HEK293 (cell line): Measurements from ENCODE around the gene HOXC10.
A peak's percentile ranks its signal among the peaks of the same experiment; 100 is the strongest.

ENCODE experiments used
- CTCF ChIA-PET: fragments of 350-600 bp; formaldehyde crosslinking; extraction: SDS; loops from one replicate; lab custom pipeline; 2021; ENCODE audit warnings: antibody characterized with exemption; lab: Yijun Ruan, JAX
- POLR2A ChIA-PET: fragments of 300-600 bp; formaldehyde crosslinking; extraction: SDS; loops from one replicate; lab custom pipeline; 2020; ENCODE audit warnings: antibody characterized with exemption, inconsistent platforms; lab: Yijun Ruan, JAX
- H3K27ac ChIP-seq: fragments of 200-500 bp; sonication (Bioruptor generic); 2 replicates; pipeline ENCODE4 v1.5.1; 2014; ENCODE audit warnings: low read depth, low read length, control low read depth, inconsistent platforms; ENCODE audit errors: extremely low read depth
- H3K36me3 ChIP-seq, 2 experiments: fragments of 200-500 bp in 1 of 2; sonication (Bioruptor generic) in 1 of 2; 1 replicate in 1 of 2; 2 replicates in 1 of 2; pipeline ENCODE4 v1.5.1; 2014 to 2017; ENCODE audit warnings: inconsistent platforms in 2 of 2, low read length in 2 of 2; ENCODE audit not compliant: control insufficient read depth in 2 of 2, insufficient read depth in 1 of 2
- H3K4me1 ChIP-seq: fragments of 200-500 bp; sonication (Bioruptor generic); 2 replicates; pipeline ENCODE4 v1.5.1; 2014; ENCODE audit warnings: mild to moderate bottlenecking, low read length, inconsistent platforms; ENCODE audit not compliant: control insufficient read depth, insufficient read depth
- H3K4me3 ChIP-seq: 2 replicates; pipeline ENCODE4 v1.5.1; 2011; ENCODE audit warnings: low read depth, mild to moderate bottlenecking, control low read depth, low read length, moderate library complexity
- H3K9me3 ChIP-seq: fragments of 200-500 bp; sonication (Bioruptor generic); 2 replicates; pipeline ENCODE4 v1.5.1; 2014; ENCODE audit warnings: low read depth, low read length, inconsistent platforms; ENCODE audit not compliant: control insufficient read depth, insufficient read depth
- HOXA7 ChIP-seq: sonication (generic); formaldehyde crosslinking; IDR thresholded peaks from 2 replicates; pipeline ENCODE4 v1.8.1; 2022; ENCODE audit warnings: missing genetic modification reagents, borderline replicate concordance
- INSM2 ChIP-seq: fragments of 450-650 bp; formaldehyde crosslinking; IDR thresholded peaks from 2 replicates; pipeline ENCODE4 v1.5.1; 2016; ENCODE audit warnings: missing biosample characterization, missing genetic modification characterization
- MZF1 ChIP-seq: fragments of 450-650 bp; formaldehyde crosslinking; IDR thresholded peaks from 2 replicates; pipeline ENCODE4 v1.5.1; 2017; ENCODE audit warnings: missing biosample characterization, missing genetic modification characterization, borderline replicate concordance
- PRDM1 ChIP-seq: fragments of 450-650 bp; formaldehyde crosslinking; IDR thresholded peaks from 2 replicates; pipeline ENCODE4; 2016; ENCODE audit warnings: missing biosample characterization, missing genetic modification characterization
- PRDM2 ChIP-seq: fragments of 450-650 bp; formaldehyde crosslinking; IDR thresholded peaks from 2 replicates; pipeline ENCODE4 v1.5.1; 2016; ENCODE audit warnings: missing biosample characterization, missing genetic modification characterization, borderline replicate concordance
- SP7 ChIP-seq: fragments of 450-650 bp; formaldehyde crosslinking; IDR thresholded peaks from 2 replicates; pipeline ENCODE4 v1.5.1; 2016; ENCODE audit warnings: missing biosample characterization, missing genetic modification characterization
- TRIM28 ChIP-seq: IDR thresholded peaks from 2 replicates; pipeline ENCODE4 v1.6.1; 2011; ENCODE audit warnings: low read length, control low read depth, borderline replicate concordance
- ZBTB6 ChIP-seq: fragments of 450-650 bp; formaldehyde crosslinking; IDR thresholded peaks from 2 replicates; pipeline ENCODE4 v1.5.1; 2017; ENCODE audit warnings: missing biosample characterization, missing genetic modification characterization
- ZFP37 ChIP-seq: fragments of 450-650 bp; formaldehyde crosslinking; IDR thresholded peaks from 2 replicates; pipeline ENCODE4 v1.5.1; 2016; ENCODE audit warnings: missing biosample characterization, missing genetic modification characterization
- ZNF274 ChIP-seq, 2 experiments: fragments of 200-500 bp in 1 of 2; fragments of 450-650 bp in 1 of 2; sonication (Bioruptor generic) in 1 of 2; formaldehyde crosslinking in 1 of 2; IDR thresholded peaks; 2 replicates each; pipeline versions ENCODE4 v1.5.1 to v1.6.1; 2014 to 2016; ENCODE audit warnings: borderline replicate concordance in 1 of 2, inconsistent platforms in 1 of 2, low read length in 1 of 2, missing biosample characterization in 1 of 2, missing genetic modification characterization in 1 of 2
- ZNF350 ChIP-seq: fragments of 450-650 bp; formaldehyde crosslinking; IDR thresholded peaks from 2 replicates; pipeline ENCODE4 v1.5.0; 2017; ENCODE audit warnings: missing biosample characterization, mild to moderate bottlenecking, missing genetic modification characterization
- ZNF426 ChIP-seq: fragments of 450-650 bp; formaldehyde crosslinking; IDR thresholded peaks from 2 replicates; pipeline ENCODE4 v1.5.1; 2017; ENCODE audit warnings: missing biosample characterization, missing genetic modification characterization, mild to moderate bottlenecking, inconsistent platforms, moderate library complexity
- ZNF654 ChIP-seq: fragments of 450-650 bp; formaldehyde crosslinking; IDR thresholded peaks from 2 replicates; pipeline ENCODE4 v1.5.1; 2016; ENCODE audit warnings: low read depth, missing biosample characterization, missing genetic modification characterization
- ZNF670 ChIP-seq: fragments of 450-650 bp; formaldehyde crosslinking; IDR thresholded peaks from 2 replicates; pipeline ENCODE4 v1.5.1; 2016; ENCODE audit warnings: missing biosample characterization, missing genetic modification characterization, low read depth
- ZNF768 ChIP-seq: fragments of 450-650 bp; formaldehyde crosslinking; IDR thresholded peaks from 2 replicates; pipeline ENCODE4 v1.5.1; 2018; ENCODE audit warnings: missing biosample characterization, mild to moderate bottlenecking, missing genetic modification characterization

The HOXC10 gene

GRCh38 chr12:53980802-53981496 lies 4.0 kb upstream of the HOXC10 start:
- H3K36me3 ChIP-seq: no peaks in the 10 kb centered on the region
- no peak for TF ChIP-seq INSM2
- TF ChIP-seq PRDM1 (tag by site-specific recombination): 0 out of 2 replicates have a peak, but pooled peaks have one; percentile 13
- TF ChIP-seq ZNF274 (IDR thresholded peaks at IDR 0.05; ENCODE audit: low read length): no peak
- TF ChIP-seq ZNF274 (tag by site-specific recombination; IDR thresholded peaks at IDR 0.05; ENCODE audit: borderline replicate concordance): no peak
- TF ChIP-seq ZFP37: no peak
- no peaks in the 10 kb centered on the region for H3K9me3 ChIP-seq
- H3K4me1 ChIP-seq: peaks cover 37% of the 10 kb centered on the region
- no peak overlapping the region for H3K4me3 ChIP-seq
- no peak overlapping the region for H3K27ac ChIP-seq
- CTCF ChIA-PET: interaction anchor here (0.8 to 1.4 kb wide), 2 partner anchors 28 to 234 kb away, joined by 3 read pairs; partner anchors contain the start of gene HOXC8
- POLR2A ChIA-PET: no interaction called here

- CTCF ChIA-PET: interaction anchor here (1.4 kb wide), 1 partner anchor 233 kb away, joined by 3 read pairs; no protein-coding TSS in a partner anchor
- no peaks in the 10 kb centered on the region for H3K9me3 ChIP-seq
Measured at GRCh38 chr12:53981634-53982565, 3.0 kb upstream of the HOXC10 start.

GRCh38 chr12:53982648-53983567 lies 2.0 kb upstream of the HOXC10 start:
- Histone ChIP-seq H3K27ac (no peak overlapping the region), H3K4me1 (peaks cover 23% of the 10 kb centered on the region), H3K4me3 (no peak overlapping the region), H3K9me3 (no peaks in the 10 kb centered on the region), H3K36me3 (no peaks in the 10 kb centered on the region)
- ChIA-PET POLR2A (no interaction called here), CTCF (no interaction called here)
- no peak for TF ChIP-seq ZFP37
- TF ChIP-seq TRIM28: no peak
- TF ChIP-seq ZNF654 (tag by site-specific recombination): no peak
- no peak for TF ChIP-seq MZF1 (tag by site-specific recombination)
- TF ChIP-seq ZNF768 (tag by site-specific recombination): no peak
- no peak for TF ChIP-seq PRDM2 (tag by site-specific recombination)
- no peak for TF ChIP-seq ZNF670
- no peak for TF ChIP-seq ZNF350 (tag by site-specific recombination)
- no peak for TF ChIP-seq SP7 (tag by site-specific recombination)

More at GRCh38 chr12:53981634-53982565, 3.0 kb upstream of the HOXC10 start:
- H3K27ac ChIP-seq: 0 out of 2 replicates have a peak overlapping the region, but pooled peaks have one; percentile 17
- no peak overlapping the region for H3K4me3 ChIP-seq
- 0 out of 2 replicates have a peak, but pooled peaks have one; percentile 23 for TF ChIP-seq ZBTB6 (tag by site-specific recombination)
- no peak for TF ChIP-seq HOXA7 (CRISPR knock-in tag)
- TF ChIP-seq ZNF426 (tag by site-specific recombination): no peak
- H3K36me3 ChIP-seq: no peaks in the 10 kb centered on the region
- POLR2A ChIA-PET: no interaction called here
- peaks cover 28% of the 10 kb centered on the region for H3K4me1 ChIP-seq
